Fibroblast of lung (primary cell): Measurements from ENCODE around the gene CFAP74. TPM values are rescaled to one million over a fixed set of nuclear protein-coding genes. Genes with fewer than 3 reads are reported as not detected.

Source experiments
- DNase-seq, 2 donors: peaks; one replicate each; pipeline versions ENCODE4 v3.0.0 to v3.0.0-alpha.2; 2010; ENCODE audit warnings: low read depth in 2 of 2
- H2AFZ ChIP-seq: 2 replicates; pipeline ENCODE4 v1.5.1; 2012; ENCODE audit warnings: low read length, control low read depth, inconsistent platforms
- H3K27ac ChIP-seq: 2 replicates; pipeline ENCODE4 v1.5.1; 2011; ENCODE audit warnings: low read length, control low read depth; ENCODE audit not compliant: insufficient read depth
- H3K27me3 ChIP-seq: 2 replicates; pipeline ENCODE4 v1.5.1; 2011; ENCODE audit warnings: mild to moderate bottlenecking, low read length; ENCODE audit not compliant: control insufficient read depth, insufficient read depth
- H3K36me3 ChIP-seq: 2 replicates; pipeline ENCODE4 v1.5.1; 2011; ENCODE audit warnings: low read length; ENCODE audit not compliant: control insufficient read depth, insufficient read depth
- H3K4me1 ChIP-seq: 2 replicates; pipeline ENCODE4 v1.5.1; 2011; ENCODE audit warnings: low read length; ENCODE audit not compliant: control insufficient read depth, insufficient read depth; ENCODE audit errors: extremely low read depth
- H3K4me2 ChIP-seq: 2 replicates; pipeline ENCODE4 v1.5.1; 2011; ENCODE audit warnings: low read length, control low read depth; ENCODE audit not compliant: insufficient read depth; ENCODE audit errors: extremely low read depth
- H3K4me3 ChIP-seq, 4 experiments: fragments of 200-600 bp in 1 of 4; sonication (generic) in 1 of 4; replicated peaks in 1 of 4; 2 replicates each; pipeline ENCODE4 v1.5.1; 2011 to 2016; ENCODE audit warnings: low read length in 4 of 4, low read depth in 3 of 4, mild to moderate bottlenecking in 3 of 4, control low read depth in 2 of 4, inconsistent platforms in 1 of 4, mixed read lengths in 1 of 4; ENCODE audit not compliant: insufficient read depth in 1 of 4; ENCODE audit errors: control extremely low read depth in 1 of 4
- H3K79me2 ChIP-seq: 2 replicates; pipeline ENCODE4 v1.5.1; 2012; ENCODE audit warnings: mild to moderate bottlenecking, low read length, inconsistent platforms; ENCODE audit not compliant: control insufficient read depth, insufficient read depth
- H3K9ac ChIP-seq: 2 replicates; pipeline ENCODE4 v1.5.1; 2011; ENCODE audit warnings: mild to moderate bottlenecking, low read length, control low read depth; ENCODE audit not compliant: insufficient read depth
- H3K9me3 ChIP-seq: 2 replicates; pipeline ENCODE4 v1.5.1; 2012; ENCODE audit warnings: low read depth, low read length; ENCODE audit not compliant: control insufficient read depth, insufficient read depth
- H4K20me1 ChIP-seq: 2 replicates; pipeline ENCODE4 v1.5.1; 2011; ENCODE audit warnings: low read length; ENCODE audit not compliant: control insufficient read depth, insufficient read depth; ENCODE audit errors: extremely low read depth
- CTCF ChIP-seq, 2 donors: IDR thresholded peaks in 1 of 2; conservative IDR thresholded peaks in 1 of 2; 1 replicate in 1 of 2; 2 replicates in 1 of 2; pipeline ENCODE4 v1.5.1; 2011 to 2012; ENCODE audit warnings: low read length in 2 of 2, control low read depth in 1 of 2, inconsistent platforms in 1 of 2, low read depth in 1 of 2, mild to moderate bottlenecking in 1 of 2
- EZH2 ChIP-seq: IDR thresholded peaks from 2 replicates; pipeline ENCODE4 v1.5.1; 2012; ENCODE audit warnings: low read length, control low read depth, mild to moderate bottlenecking; ENCODE audit errors: missing control alignments
- polyA plus RNA-seq, 2 donors: library from polyadenylated mRNA; depleted of rRNA in 1 of 2; stranded (reverse) in 1 of 2; unstranded in 1 of 2; fragments of >200 nt; gene quantifications; 2 replicates each; pipeline ENCODE4 v1.2.1, GENCODE V29; 2011 to 2012; ENCODE audit warnings: missing spikeins in 1 of 2
- total RNA-seq: library from RNA; depleted of rRNA; stranded (reverse); fragments of >200 nt; gene quantifications from 2 replicates; pipeline ENCODE4 v1.2.1, GENCODE V29; 2014

The CFAP74 gene
- total and polyA plus RNA-seq, 2 donors (not counting 1 experiment from before 2014, with no cell fraction given) = not detected

DNA sequence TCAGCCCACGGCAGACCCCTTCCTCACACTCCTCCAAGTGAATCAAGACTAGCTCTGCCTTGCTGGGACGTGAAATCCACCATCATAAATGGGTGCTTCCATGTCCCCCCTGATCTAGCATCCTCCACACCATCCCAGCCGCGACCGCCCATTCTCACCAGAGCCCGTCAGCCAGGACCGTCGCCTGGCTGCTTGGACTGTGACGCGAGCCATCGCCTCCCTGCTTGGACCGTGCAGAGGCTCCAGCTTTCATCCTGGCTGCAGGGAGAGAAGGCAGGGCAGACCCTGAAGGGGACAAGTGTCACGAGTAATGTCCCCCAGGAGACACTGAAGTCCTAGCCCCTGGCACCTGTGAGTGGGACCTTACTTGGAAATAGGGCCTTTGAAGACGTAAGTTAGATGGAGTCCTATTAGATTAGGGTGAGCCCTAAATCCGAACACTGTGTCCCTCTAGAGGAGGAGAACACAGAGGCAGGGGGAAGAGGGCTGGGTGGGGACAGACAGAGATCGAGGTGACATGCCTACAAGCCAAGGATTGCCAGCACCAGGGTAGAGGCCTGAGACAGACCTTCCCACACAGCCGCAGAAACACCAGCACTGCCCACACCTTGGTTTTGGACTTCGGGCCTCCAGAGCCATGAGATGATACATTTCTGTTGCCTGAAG, 33.9 kb upstream of the CFAP74 start:
- H3K4me1 ChIP-seq = no peaks in the 10 kb centered on the region
- H3K4me2 ChIP-seq = no peak overlapping the region
- H2AFZ ChIP-seq = no peak overlapping the region
- H3K79me2 ChIP-seq = no peaks in the 10 kb centered on the region
- H3K4me3 ChIP-seq = no peak overlapping the region
- no peak overlapping the region for H3K27ac ChIP-seq
- H3K9ac ChIP-seq = no peak overlapping the region
- TF ChIP-seq EZH2 (no peak), CTCF (conservative IDR thresholded peaks at IDR 0.05 in 1 of 2, IDR thresholded peaks at IDR 0.05 in 1 of 2; ENCODE audit: low read depth in 1 of 2, low read length in 2 of 2) (no peak)
- DNase-seq = no peak
- H3K36me3 ChIP-seq = no peaks in the 10 kb centered on the region
- H3K27me3 ChIP-seq = no peaks in the 10 kb centered on the region
- H3K9me3 ChIP-seq = no peaks in the 10 kb centered on the region
- no peaks in the 10 kb centered on the region for H4K20me1 ChIP-seq

DNA sequence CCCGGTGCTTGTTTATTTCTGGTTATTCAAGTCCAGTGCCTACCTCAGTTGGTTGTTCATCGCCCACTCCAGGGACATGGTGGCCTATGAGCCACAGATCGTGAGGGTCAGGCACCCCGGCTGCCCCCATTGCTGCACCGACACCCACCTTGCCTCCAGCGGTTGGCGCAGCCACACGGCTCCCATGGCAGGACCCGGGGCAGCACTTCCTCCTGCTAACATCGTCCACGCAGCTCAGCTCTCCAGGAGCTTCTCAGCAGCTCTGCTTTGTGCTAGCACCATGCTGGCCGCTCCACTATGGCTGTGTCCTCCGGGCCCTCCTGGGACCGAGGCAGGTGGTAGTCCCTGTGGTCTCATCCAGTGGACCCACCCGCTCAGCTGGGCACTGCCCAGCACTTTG, 32.7 kb upstream of the CFAP74 start:
- Histone ChIP-seq H3K9me3 (no peaks in the 10 kb centered on the region), H3K27ac (no peak overlapping the region), H3K36me3 (no peaks in the 10 kb centered on the region), H3K27me3 (no peaks in the 10 kb centered on the region), H4K20me1 (no peaks in the 10 kb centered on the region), H3K9ac (no peak overlapping the region), H3K79me2 (no peaks in the 10 kb centered on the region), H2AFZ (no peak overlapping the region), H3K4me3 (no peak overlapping the region), H3K4me2 (no peak overlapping the region), H3K4me1 (no peaks in the 10 kb centered on the region)
- TF ChIP-seq CTCF (conservative IDR thresholded peaks at IDR 0.05 in 1 of 2, IDR thresholded peaks at IDR 0.05 in 1 of 2; ENCODE audit: low read depth in 1 of 2, low read length in 2 of 2) (no peak), EZH2 (no peak)
- no peak for DNase-seq

GRCh38 chr1:2033165-2033564, 29.6 kb upstream of the CFAP74 start:
- no peaks in the 10 kb centered on the region for H3K4me1 ChIP-seq
- H3K27me3 ChIP-seq = no peaks in the 10 kb centered on the region
- no peaks in the 10 kb centered on the region for H4K20me1 ChIP-seq
- H3K79me2 ChIP-seq = no peaks in the 10 kb centered on the region
- H3K4me3 ChIP-seq = no peak overlapping the region
- no peak overlapping the region for H3K4me2 ChIP-seq
- H3K36me3 ChIP-seq = no peaks in the 10 kb centered on the region
- H3K27ac ChIP-seq = no peak overlapping the region
- no peak overlapping the region for H3K9ac ChIP-seq
- H2AFZ ChIP-seq = no peak overlapping the region
- TF ChIP-seq EZH2 (no peak), CTCF (conservative IDR thresholded peaks at IDR 0.05 in 1 of 2, IDR thresholded peaks at IDR 0.05 in 1 of 2; ENCODE audit: low read depth in 1 of 2, low read length in 2 of 2) (no peak)
- DNase-seq = no peak
- no peaks in the 10 kb centered on the region for H3K9me3 ChIP-seq
